Dedifferentiated amniotic fluid mesenchymal stem cell (primary cell): Measurements from ENCODE around the gene THSD7B.
"Not testable (repeated sequence)": the region's sequence is repeated elsewhere in the genome, so short reads cannot be mapped to it uniquely, and the experiment has no call there.

Experiments used
- DNase-seq: peaks from one replicate; pipeline ENCODE4 v3.0.0-alpha.2; 2016; ENCODE audit errors: extremely low spot score

Gene THSD7B

GRCh38 chr2:137535897-137536296, 770.6 kb downstream of the THSD7B start:
- DNase-seq = no peak

- no peak for DNase-seq
Observed at GRCh38 chr2:137539336-137539735, 774.0 kb downstream of the THSD7B start.

- no peak for DNase-seq
Observed at GRCh38 chr2:137547842-137548241, 782.5 kb downstream of the THSD7B start.

- no peak for DNase-seq
Observed at GRCh38 chr2:137566387-137566786, 801.0 kb downstream of the THSD7B start.

GRCh38 chr2:137570484-137570883, 805.1 kb downstream of the THSD7B start:
- DNase-seq = no peak

- not testable (repeated sequence) for DNase-seq
Observed at GRCh38 chr2:137587834-137588233, 822.5 kb downstream of the THSD7B start.

GRCh38 chr2:137588578-137588977, 823.2 kb downstream of the THSD7B start:
- not testable (repeated sequence) for DNase-seq

- DNase-seq = no peak
Observed at GRCh38 chr2:137590102-137590501, 824.8 kb downstream of the THSD7B start.

- no peak for DNase-seq
Observed at GRCh38 chr2:137607722-137608318, 842.5 kb downstream of the THSD7B start.

GRCh38 chr2:137638932-137639331, 873.6 kb downstream of the THSD7B start:
- no peak for DNase-seq

GRCh38 chr2:137644731-137645130, 879.4 kb downstream of the THSD7B start:
- DNase-seq = no peak

- no peak for DNase-seq
Observed at GRCh38 chr2:137654046-137654445, 888.7 kb downstream of the THSD7B start.

- no peak for DNase-seq
Observed at GRCh38 chr2:137655814-137656213, 890.5 kb downstream of the THSD7B start.

GRCh38 chr2:137658433-137658832, 893.1 kb downstream of the THSD7B start:
- DNase-seq = no peak

GRCh38 chr2:137659616-137660015, 894.3 kb downstream of the THSD7B start:
- no peak for DNase-seq

- DNase-seq = no peak
Observed at GRCh38 chr2:137670111-137670510, 904.8 kb downstream of the THSD7B start.

- DNase-seq = no peak
Observed at GRCh38 chr2:137672989-137673552, 907.7 kb downstream of the THSD7B start.

- DNase-seq = no peak
Observed at GRCh38 chr2:137674991-137675390, 909.6 kb downstream of the THSD7B start.

- DNase-seq = no peak
Observed at GRCh38 chr2:137675584-137676327, 910.4 kb downstream of the THSD7B start.

GRCh38 chr2:137676346-137676745, 911.0 kb downstream of the THSD7B start:
- DNase-seq = no peak

GRCh38 chr2:137677466-137677865, 912.1 kb downstream of the THSD7B start:
- DNase-seq = no peak

- DNase-seq = no peak
Observed at GRCh38 chr2:137689549-137689948, 924.2 kb downstream of the THSD7B start.

GRCh38 chr2:137693534-137693933, 928.2 kb downstream of the THSD7B start:
- DNase-seq = no peak
